Epidermal melanocyte (primary cell): ENCODE measurements around the gene FNDC10.

Source experiments
- DNase-seq: peaks from one replicate; pipeline ENCODE4 v3.0.0; 2011; ENCODE audit warnings: low spot score; ENCODE audit not compliant: insufficient read length

Gene FNDC10

DNA sequence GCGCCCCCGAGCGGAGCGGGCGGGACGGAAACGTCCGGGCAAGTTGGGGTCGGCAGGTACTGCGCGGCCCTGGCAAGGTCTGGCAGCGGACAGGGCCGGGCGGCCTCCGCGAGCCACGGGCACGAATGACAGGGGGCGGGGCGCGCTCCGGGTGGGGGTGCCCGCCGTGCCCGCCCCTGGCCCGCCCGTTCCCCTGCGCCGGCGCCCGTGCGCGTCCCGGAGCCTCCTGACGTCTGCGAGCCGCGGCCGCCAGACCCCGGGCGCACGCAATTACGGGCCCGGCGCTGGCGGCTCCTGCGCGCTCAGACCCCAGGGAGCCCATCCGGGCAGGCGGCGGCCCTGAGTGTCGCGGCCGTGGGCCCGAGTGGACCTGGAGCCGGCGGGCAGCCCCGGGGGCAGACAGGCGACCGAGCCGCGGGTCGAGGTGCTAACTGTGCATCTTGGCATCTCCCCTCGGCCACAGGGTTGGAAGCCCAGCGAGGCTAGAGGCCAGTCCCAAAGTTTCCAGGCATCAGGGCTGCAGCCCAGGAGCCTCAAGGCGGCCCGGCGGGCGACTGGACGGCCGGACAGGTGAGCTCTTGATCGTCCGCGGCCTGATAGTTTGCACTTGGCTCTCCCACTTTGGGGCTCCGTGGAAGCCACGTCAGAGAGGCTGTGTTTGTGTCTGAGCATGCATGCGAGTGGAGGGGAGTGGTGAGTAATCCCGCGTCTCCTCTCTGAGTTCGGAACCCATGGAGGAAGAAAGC lies 16.3 kb upstream of the FNDC10 start:
- DNase-seq = peak; percentile 82

DNA sequence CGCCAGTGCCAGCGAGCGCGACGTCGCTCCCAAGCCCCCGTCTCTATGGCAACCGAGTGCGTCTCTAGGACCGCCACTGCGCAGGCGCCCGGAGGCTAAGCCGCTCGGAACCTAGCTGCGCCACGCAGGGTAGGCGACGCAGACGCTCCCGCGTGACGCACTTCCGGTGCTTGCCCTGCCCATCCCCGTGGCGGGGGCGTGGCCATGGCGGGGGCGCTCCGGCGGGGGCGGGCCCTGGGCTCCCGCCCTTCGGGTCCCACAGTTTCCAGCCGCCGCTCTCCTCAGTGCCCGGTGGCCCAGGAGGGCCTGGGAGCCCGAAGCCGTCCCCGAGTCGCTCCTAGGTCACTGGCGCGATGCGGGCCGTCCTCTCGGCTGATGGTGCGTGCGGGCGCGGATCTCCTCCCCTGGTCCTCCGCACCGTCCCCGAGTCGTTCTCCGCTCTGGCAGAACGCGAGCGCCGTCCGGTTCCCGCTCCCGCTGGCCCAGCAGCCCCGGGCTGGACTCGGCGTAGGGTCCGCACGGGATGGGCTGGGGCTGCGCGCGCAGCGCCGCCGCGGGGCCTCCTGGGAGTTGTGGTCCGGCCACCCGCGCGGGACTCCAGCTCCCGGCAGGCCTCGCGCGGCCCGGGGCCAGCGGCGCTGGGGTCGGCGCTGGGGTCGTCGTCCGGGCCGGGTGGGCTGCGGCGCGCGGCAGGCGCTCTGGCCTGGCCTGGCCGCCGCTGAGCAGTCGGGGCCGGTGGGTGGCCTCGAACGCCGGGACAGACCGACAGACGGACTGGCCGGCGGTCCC lies 15.5 kb upstream of the FNDC10 start, which contains the start of gene MIB2:
TSS of gene MIB2 (plus strand) at position 245 of the 789 bp plus-strand sequence. CDS start 7,953 bp downstream, outside the sequence.
- DNase-seq = peak; percentile 100

DNA sequence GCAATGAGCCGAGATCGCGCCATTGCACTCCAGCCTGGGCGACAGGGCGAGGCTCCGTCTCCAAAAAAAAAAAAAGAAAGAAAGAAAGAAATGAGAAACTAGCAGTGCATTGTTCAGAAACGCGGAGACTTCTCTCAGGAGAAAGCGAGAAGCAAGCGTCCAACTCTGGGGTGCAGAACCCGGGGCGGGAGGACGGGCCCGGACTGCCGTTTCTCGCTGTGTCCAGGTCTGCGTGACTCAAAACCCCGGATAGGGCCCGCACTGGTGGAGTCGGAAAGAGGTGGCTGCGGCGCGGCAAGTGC lies 15.0 kb upstream of the FNDC10 start:
- no peak for DNase-seq

DNA sequence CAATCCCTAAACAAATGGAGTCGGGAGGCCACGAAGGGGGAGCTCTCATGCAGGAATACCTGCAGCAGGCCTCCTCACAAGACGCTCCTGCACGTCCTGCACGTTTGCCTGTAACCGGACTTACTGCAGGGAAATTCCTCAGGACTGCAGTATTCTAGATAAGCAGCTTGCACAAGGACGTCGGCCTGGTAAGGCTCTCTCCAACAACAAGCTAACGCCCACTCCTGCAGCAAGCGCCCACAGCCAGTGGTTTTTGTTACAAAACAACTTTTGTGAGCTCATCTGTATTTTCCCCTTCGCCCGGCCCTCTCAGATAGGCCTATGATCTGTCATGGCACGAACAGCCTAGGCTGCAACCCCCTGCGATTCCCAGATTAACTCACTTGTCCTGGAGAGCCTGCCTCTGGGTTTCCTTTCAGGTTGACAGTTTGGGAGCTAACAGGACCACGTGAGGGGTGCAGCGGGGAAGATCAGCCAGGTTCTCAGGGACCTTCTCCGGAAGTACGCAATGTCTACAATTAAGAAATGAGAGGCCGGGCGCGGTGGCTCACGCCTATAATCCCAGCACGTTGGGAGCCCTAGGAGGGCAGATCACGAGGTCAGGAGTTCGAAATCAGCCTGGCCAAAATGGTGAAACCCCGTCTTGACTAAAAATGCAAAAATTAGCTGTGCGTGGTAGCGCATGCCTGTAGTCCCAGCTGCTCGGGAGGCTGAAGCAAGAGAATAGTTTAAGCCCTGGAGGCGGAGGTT lies 14.4 kb upstream of the FNDC10 start:
- DNase-seq = no peak

DNA sequence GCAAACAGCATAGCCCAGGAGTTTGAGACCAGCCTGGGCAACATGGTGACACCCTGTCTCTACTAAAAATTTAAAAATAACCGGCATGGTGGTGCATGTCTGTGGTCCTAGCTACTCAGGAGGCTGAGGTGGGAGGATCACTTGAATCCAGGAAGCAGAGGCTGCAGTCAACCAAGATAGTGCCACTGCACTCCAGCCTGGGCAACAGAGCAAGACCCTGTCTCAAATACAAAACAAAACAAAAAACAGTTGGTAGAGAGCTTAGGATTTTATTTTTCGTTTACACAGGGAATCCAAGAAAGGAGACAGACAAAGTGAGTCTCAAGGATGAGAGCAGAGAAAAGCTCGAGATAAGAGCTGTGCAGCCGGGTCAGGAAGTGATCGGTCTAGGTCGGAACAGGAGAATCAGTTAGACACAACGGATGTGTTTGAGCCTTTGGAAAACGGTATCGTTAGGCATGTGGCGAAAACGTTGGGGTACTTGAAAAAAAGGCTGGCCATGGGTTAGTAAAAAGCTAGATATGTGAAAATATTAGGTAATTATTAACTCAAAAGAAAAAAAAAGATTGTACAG lies 13.7 kb upstream of the FNDC10 start:
- no peak for DNase-seq

DNA sequence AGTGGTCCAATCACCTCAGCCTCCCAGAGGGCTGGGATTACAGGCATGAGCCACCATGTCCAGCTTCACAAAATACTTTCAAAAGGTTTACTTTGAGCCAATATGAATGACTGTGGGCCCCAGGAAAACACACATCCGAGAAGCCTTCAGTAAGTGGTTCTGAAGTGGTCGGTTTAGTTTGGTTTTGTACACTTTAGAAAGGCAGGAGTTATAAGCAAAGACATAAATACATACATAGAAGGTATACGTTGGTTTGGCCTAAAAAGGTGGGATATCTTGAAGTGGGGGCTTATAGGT lies 12.1 kb upstream of the FNDC10 start:
- no peak for DNase-seq

DNA sequence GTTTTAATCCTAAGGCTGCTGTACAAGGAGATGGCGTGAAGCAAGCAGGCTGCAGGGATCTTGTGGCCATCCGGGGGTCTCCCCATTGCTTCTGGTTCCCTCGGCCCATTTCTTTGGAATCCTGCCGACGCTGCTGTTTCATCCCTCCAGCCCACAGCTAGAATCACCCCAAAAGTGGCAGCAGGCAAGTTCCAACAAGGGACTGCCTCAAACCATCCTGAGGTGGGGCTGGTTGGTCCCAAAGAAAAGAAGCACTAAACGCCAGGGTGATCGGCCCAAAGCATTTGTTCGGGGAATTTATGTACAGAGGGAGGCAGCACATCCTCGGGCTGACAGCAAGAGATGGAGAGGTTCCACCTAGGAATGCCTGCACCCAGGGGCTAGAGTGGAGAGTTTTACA lies 10.9 kb upstream of the FNDC10 start:
- DNase-seq = no peak

DNA sequence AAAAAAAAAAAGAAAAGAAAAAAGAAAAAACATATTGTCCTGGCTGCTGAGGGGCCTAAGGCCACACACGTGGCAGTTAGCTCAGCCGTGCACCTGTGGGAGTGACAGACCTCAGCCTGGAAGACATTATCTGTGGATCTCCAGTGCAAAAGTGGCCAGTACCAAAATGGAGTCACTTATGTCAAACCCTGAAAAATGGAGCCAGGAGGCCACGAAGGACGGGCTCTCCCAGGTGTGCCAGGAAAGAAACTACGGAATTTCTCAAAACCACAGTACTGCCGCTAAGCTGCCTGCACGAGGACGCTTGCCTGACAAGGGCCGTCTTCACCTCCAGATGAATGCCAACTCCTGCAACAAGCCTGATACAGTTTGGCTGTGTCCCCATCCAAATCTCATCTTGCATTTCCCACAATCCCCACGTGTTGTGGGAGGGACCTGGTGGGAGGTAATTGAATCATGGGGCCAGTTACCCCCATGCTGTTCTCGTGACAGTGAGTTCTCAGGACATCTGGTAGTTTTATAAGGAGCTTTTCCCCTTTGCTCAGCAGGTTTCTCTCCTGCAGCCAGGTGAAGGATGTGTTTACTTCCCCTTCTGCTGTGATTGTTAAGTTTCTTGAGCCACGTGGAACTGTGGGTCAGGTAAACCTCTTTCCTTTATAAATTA lies 10.0 kb upstream of the FNDC10 start:
- DNase-seq = no peak

DNA sequence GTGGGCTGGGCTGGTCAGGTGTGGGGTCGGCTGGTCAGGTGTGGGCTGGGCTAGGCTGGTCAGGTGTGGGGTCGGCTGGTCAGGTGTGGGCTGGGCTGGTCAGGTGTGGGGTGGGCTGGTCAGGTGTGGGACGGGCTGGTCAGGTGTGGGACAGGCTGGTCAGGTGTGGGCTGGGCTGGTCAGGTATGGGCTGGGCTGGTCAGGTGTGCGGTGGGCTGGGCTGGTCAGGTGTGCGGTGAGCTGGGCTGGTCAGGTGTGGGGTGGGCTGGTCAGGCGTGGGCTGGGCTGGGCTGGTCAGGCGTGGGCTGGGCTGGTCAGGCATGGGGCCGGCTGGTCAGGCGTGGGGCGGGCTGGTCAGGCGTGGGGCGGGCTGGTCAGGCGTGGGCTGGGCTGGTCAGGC lies 6.3 kb upstream of the FNDC10 start:
- no peak for DNase-seq

DNA sequence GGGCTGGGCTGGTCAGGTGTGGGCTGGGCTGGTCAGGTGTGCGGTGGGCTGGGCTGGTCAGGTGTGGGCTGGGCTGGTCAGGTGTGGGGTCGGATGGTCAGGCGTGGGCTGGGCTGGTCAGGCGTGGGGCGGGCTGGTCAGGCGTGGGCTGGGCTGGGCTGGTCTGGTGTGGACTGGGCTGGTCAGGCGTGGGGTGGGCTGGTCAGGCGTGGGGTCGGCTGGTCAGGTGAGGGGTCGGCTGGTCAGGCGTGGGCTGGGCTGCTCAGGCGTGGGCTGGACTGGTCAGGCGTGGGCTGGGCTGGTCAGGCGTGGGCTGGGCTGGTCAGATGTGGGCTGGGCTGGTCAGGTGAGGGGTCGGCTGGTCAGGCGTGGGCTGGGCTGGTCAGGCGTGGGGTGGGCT lies 5.8 kb upstream of the FNDC10 start:
- DNase-seq = no peak

DNA sequence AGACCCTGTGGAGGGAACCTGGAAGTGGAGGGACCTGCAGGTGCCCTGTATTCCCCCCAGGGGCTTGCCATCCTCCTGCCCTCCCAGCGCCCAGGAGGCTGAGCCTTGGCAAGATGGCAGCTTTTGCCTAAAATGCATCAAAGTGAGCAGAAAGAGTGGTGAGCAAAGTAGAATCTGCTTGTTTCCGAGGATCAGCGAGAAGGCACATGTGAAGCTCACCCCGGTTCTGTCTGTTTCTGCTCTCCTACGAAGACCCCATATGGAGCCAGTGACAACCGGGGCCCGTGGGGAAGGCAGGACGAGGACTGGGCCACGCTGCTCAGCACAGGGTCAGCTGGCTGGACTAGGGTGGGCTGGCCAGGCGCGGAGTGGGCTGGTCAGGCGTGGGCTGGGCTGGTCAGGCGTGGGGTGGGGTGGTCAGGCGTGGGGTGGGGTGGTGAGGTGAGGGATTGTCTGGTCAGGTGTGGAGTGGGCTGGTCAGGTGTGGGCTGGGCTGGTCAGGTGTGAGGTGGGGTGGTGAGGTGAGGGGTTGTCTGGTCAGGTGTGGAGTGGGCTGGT lies 5.2 kb upstream of the FNDC10 start:
- DNase-seq = no peak

DNA sequence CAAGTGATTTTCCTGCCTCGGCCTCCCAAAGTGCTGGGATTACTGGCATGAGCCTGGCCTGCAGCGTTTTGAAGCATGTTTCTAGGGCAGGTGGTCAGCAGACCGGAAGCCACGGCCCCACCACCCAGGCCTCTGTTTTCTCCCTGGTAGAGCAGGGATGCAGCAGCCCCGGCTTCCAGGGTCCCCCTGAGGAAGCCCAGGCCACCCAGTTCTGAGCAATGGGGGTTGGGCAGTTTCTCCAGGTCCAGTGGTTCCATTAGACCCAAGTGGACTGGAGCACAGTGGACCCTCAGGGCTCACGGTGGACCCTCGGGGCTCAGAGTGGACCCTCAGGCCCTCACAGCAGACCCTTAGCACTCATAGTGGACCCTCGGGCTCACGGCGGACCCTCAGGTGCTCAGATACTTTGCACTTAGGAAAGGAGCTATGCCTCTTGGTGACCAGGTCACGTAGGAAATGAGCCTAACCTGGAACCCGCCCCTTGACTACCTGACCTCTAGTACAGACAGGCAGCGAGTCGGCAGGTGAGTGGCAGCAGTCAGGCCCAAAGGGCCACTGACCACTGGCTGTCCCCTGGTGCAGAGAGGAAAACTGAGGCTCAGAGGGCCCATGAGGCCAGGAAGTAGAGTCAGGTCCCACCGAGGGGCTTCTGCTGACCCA lies 4.6 kb upstream of the FNDC10 start:
- no peak for DNase-seq

DNA sequence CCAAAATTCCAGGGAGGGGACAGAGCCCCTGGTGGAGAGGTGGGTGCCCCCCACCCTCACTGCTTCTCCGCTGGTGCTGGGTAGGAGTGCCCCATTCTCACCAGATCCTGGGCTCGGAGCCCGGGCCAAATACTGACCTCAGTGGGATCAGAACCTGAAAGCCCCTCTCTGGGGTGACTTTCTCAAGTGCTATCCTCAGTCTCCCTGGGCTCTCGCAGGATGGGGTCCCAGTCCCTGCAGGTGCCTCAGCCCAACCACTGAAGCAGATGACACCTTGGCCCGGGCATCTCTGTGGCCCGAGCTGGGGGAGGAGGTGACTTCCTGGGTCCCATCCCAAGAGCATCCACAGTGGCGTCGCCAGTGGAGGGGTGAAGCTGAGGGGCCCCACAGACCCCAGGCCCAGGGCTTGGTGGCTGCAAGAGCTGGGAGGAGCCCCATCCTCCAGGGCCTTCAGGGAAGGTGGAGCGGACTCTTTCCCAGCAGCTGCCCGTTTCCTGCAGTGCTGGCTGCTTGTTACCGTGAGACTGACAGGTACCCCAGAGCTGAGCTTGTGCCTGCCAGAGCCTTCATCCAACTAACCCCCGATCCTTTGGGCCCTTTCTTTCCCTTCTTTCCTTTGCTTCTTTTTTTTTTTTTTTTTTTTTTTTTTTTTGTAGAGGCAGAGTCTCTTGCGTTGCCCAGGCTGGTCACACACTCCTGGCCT lies 3.9 kb upstream of the FNDC10 start:
- DNase-seq = no peak

DNA sequence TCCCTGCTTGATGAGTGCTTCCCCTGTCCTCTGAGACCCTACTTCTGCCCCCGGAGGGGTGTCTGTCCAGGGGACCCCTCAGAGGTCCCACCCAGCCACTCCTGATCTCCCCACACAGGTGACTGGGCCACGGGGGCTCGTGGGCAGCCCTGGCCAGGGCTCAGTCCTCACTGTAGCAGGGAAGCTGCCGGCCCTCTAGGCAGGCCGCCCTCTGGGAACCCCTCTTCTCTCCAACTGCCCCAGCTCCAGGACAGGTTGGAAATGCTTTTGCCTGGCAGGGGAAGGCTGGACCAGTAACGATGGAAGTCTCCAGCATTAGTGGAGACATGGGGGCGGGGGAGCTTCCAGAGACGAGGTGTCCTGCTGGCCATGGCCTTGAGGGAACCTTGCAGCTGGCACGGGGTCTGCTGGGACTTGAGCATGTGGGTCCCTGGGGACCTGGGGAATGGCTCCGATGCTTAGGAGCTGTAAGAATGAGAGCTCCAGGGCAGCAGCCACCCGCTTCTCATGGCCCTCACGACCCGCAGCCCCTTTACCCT lies 3.1 kb upstream of the FNDC10 start:
- peak; percentile 16 for DNase-seq

DNA sequence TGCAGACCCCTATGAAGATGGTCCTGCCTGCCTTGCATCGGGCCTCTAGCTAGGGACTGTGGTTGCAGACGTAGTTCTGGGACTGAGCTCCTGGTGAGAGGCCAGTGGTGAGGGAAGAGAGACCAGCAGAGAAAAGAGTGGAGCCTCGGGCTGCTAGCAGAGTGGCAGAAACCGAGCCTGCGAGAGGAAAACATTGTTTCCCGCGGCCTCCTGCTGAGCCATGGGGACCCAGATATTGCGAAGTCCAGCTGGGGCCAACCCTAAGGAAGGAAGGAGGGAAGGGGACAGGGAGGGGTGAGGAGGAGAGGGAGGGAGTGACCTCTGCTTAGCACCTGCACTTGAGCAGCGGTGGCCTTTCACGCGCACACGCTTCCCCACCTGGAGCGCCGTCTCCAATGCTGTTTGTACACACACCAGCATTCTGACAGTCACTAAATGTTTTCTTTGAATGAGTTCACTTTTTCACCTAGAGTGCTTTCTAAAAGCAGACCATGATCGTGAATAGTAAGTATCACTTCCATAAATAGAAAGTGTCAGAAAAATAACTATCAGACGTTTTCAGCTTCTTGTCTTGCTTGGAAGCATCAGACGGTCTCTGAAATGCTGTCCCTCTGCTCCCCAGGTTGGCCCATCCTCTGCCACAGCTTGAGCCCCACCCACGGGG lies 2.5 kb upstream of the FNDC10 start:
- peak; percentile 26 for DNase-seq

DNA sequence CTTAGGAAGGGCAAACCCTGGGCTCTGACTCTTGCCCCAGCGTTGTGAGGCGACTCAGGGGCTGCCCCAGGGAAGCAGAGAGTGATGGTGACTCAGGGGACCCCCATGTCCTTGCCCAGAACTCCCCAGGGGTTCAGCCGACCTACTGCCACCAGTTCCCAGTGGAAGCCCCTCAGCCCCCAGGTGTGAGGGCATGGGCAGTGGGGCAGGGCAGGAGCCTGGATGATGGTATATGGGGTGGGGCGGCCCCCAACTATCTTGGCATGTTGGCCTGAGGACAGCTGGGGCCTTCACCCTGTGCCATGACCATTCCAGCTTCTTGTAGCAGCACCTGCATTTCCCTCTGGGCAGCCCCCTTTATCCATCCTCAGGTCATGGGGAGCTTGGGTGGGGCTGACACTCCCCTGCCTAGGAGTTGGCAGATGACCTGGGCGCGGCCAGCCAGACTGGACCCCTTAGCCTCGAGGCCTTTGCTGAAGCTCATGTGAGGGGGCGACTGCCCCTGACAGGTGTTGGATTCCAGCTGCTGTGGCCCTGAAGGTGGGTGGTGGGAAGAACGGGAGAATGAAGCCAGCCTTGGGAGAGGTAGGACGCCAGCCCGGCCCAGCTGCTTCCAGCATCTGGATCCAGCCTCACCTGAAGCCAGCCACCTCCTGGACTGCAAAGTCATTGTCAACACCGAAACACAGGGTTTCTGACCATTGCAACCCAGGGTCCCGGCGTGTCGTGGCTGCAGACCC lies 1.8 kb upstream of the FNDC10 start:
- no peak for DNase-seq

DNA sequence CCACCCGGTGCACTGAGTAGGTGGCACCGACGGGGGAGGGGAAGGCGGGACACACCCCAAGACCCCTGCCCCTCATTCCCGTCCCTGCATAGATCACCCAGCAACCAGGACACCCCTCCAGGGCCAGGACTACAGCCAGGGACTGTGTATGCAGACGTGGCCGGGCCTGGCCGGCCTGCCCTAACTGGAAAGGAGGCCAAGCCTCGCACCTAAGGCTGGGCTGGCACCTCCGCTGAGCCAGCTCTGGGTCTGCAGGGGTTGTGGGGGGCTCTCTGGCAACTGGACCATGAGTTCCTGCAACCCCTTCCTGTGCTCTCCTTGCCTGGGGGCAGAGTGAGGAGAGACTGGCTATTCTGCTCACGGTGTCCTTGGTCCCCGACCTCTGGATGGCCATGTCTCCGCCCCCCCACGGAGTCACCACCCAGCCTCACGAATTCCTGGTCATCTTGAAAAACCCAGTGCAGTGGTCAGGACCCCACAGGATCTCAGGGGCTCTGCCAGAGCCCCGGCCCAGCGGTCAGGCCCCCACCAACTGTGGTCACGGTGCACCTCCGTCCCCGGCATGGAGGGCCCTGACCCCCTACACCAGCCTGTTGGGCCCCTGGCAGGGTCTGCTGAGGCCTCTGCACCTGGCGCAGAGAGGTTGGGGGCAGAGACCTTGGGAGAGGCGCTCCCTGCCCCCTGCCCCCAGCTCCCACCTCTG lies 1.1 kb upstream of the FNDC10 start:
- DNase-seq = peak; percentile 24
